Liver (tissue), 9 donors: ENCODE data around the gene TREX2. TPM values are rescaled to one million over a fixed set of nuclear protein-coding genes. Genes with fewer than 3 reads are reported as not detected.

Source experiments
- DNase-seq: peaks from one replicate; pipeline ENCODE4 v3.0.0-alpha.2; 2017; ENCODE audit warnings: low spot score
- H3K27ac ChIP-seq, 2 donors: one replicate each; pipeline ENCODE4 v1.7.0; 2013; ENCODE audit warnings: inconsistent platforms in 2 of 2, low read length in 2 of 2, control low read depth in 1 of 2, low read depth in 1 of 2, mild to moderate bottlenecking in 1 of 2
- H3K27me3 ChIP-seq, 4 donors: one replicate each; pipeline versions ENCODE4 v1.6.1 to v1.7.0; 2013; ENCODE audit warnings: low read length in 3 of 4, inconsistent platforms in 1 of 4, mild to moderate bottlenecking in 1 of 4, moderate library complexity in 1 of 4; ENCODE audit not compliant: control insufficient read depth in 4 of 4, insufficient read depth in 4 of 4
- H3K36me3 ChIP-seq, 4 donors: one replicate each; pipeline versions ENCODE4 v1.6.1 to v1.7.0; 2013; ENCODE audit warnings: low read length in 3 of 4, mild to moderate bottlenecking in 3 of 4, low read depth in 1 of 4, moderate library complexity in 1 of 4; ENCODE audit not compliant: control insufficient read depth in 4 of 4, insufficient read depth in 3 of 4
- H3K4me1 ChIP-seq, 4 donors: one replicate each; pipeline versions ENCODE4 v1.6.1 to v1.7.0; 2013; ENCODE audit warnings: low read length in 3 of 4, mild to moderate bottlenecking in 3 of 4, moderate library complexity in 1 of 4; ENCODE audit not compliant: control insufficient read depth in 4 of 4, insufficient read depth in 4 of 4
- H3K4me3 ChIP-seq, 3 donors: one replicate each; pipeline versions ENCODE4 v1.6.1 to v1.7.0; 2013; ENCODE audit warnings: low read length in 3 of 3, control low read depth in 1 of 3, low read depth in 1 of 3, mild to moderate bottlenecking in 1 of 3
- H3K9ac ChIP-seq, 2 donors: one replicate each; pipeline ENCODE4 v1.7.0; 2013; ENCODE audit warnings: low read length in 2 of 2, mild to moderate bottlenecking in 2 of 2, moderate library complexity in 2 of 2, control low read depth in 1 of 2, low read depth in 1 of 2
- H3K9me3 ChIP-seq, 4 donors: one replicate each; pipeline versions ENCODE4 v1.6.1 to v1.7.0; 2013; ENCODE audit warnings: low read length in 3 of 4; ENCODE audit not compliant: control insufficient read depth in 4 of 4
- ATF3 ChIP-seq: IDR thresholded peaks from 2 replicates; pipeline ENCODE4 v1.6.1; 2016; ENCODE audit warnings: antibody characterized with exemption
- CTCF ChIP-seq: fragments of 150-350 bp; IDR thresholded peaks from 2 replicates; pipeline ENCODE4 v1.5.1; 2017; ENCODE audit warnings: improper control_type of control experiment, low read depth, low read length; ENCODE audit not compliant: missing input control
- EGR1 ChIP-seq, 2 donors: IDR thresholded peaks; 2 replicates each; pipeline ENCODE4 v1.6.1; 2016 to 2018; ENCODE audit warnings: antibody characterized with exemption in 2 of 2, low read depth in 2 of 2
- FOXA1 ChIP-seq: IDR thresholded peaks from 2 replicates; pipeline ENCODE4 v1.6.1; 2016; ENCODE audit warnings: antibody characterized with exemption
- FOXA2 ChIP-seq: IDR thresholded peaks from 2 replicates; pipeline ENCODE4 v1.6.1; 2016; ENCODE audit warnings: antibody characterized with exemption
- GABPA ChIP-seq, 2 donors: IDR thresholded peaks in 1 of 2; conservative IDR thresholded peaks in 1 of 2; 2 replicates each; pipeline ENCODE4 v1.6.1; 2016; ENCODE audit warnings: antibody characterized with exemption in 2 of 2, mild to moderate bottlenecking in 1 of 2, moderate library complexity in 1 of 2
- HNF4A ChIP-seq, 2 donors: conservative IDR thresholded peaks; 2 replicates each; pipeline ENCODE4 v1.6.1; 2016; ENCODE audit warnings: antibody characterized with exemption in 2 of 2, mild to moderate bottlenecking in 2 of 2
- HNF4G ChIP-seq: IDR thresholded peaks from 2 replicates; pipeline ENCODE4 v1.6.1; 2016; ENCODE audit warnings: antibody characterized with exemption
- RAD21 ChIP-seq, 2 donors: IDR thresholded peaks; 2 replicates each; pipeline ENCODE4 v1.6.1; 2016; ENCODE audit warnings: antibody characterized with exemption in 2 of 2, mild to moderate bottlenecking in 2 of 2
- REST ChIP-seq: IDR thresholded peaks from 2 replicates; pipeline ENCODE4 v1.6.1; 2016; ENCODE audit warnings: antibody characterized with exemption, mild to moderate bottlenecking
- SP1 ChIP-seq: IDR thresholded peaks from 2 replicates; pipeline ENCODE4 v1.6.1; 2018; ENCODE audit warnings: antibody characterized with exemption, mild to moderate bottlenecking
- TAF1 ChIP-seq: conservative IDR thresholded peaks from 2 replicates; pipeline ENCODE4 v1.6.1; 2016; ENCODE audit warnings: antibody characterized with exemption, mild to moderate bottlenecking
- YY1 ChIP-seq: IDR thresholded peaks from 2 replicates; pipeline ENCODE4 v1.6.1; 2016; ENCODE audit warnings: antibody characterized with exemption, mild to moderate bottlenecking
- ZBTB33 ChIP-seq: IDR thresholded peaks from 2 replicates; pipeline ENCODE4 v1.6.1; 2016; ENCODE audit warnings: antibody characterized with exemption
- WGBS: extraction: QIAGEN DNeasy Blood & Tissue Kit; methylation state at CpG from one replicate; pipeline ENCODE4 v1.1.7; 2013; 5-methylcytosine and 5-hydroxymethylcytosine counted together
- polyA plus RNA-seq, 2 donors: library from polyadenylated mRNA; stranded (reverse) in 1 of 2; unstranded in 1 of 2; fragments of 200-250 nt in 1 of 2; fragments of >200 nt in 1 of 2; fragmentation: Nextera tagmentation in 1 of 2; extraction: Ambion mirVana in 1 of 2; gene quantifications; one replicate each; pipeline versions ENCODE4 v1.2.1 to v1.2.3, GENCODE V29; 2013 to 2015
- total RNA-seq, 2 donors: library from RNA; depleted of rRNA; stranded (reverse); fragments of >200 nt; gene quantifications; one replicate each; pipeline ENCODE4 v1.2.3, GENCODE V29; 2014
- donor health status: healthy.
- donor health status: healthy.
- donor health status: healthy.
- donor health status: healthy.
- donor health status: healthy.

TREX2 gene
- total and polyA plus RNA-seq, 4 donors = 0.13 to 1.3 (median 1.2) TPM; not detected in 1

- TF ChIP-seq ZBTB33 = no peak
- TF ChIP-seq HNF4A (conservative IDR thresholded peaks at IDR 0.05) = no peak
- no peak for TF ChIP-seq TAF1
- no peak for TF ChIP-seq ATF3
- TF ChIP-seq RAD21 (IDR thresholded peaks at IDR 0.05) = no peak
- no peak for TF ChIP-seq HNF4G
These were observed 49.5 kb upstream of the TREX2 start (continued) for GRCh38 chrX:153495362-153495751.

GRCh38 chrX:153494541-153495361, 48.9 kb upstream of the TREX2 start, which contains the start of gene BGN:
Gene BGN, plus strand, starts transcription at chrX:153494980. Its CDS starts 9,652 bp downstream, at chrX:153504632.
- H3K27ac ChIP-seq = peak within 1 kb of the TSS; percentile 20 to 50
- H3K4me3 ChIP-seq = peak within 1 kb of the TSS in 1 of 3 donors; percentile 19
- H3K36me3 ChIP-seq = no peaks in the 10 kb centered on the region
- H3K9ac ChIP-seq = no peak within 1 kb of the TSS
- peak; percentile 35 to 49 for TF ChIP-seq RAD21 (IDR thresholded peaks at IDR 0.05)
- no peak for TF ChIP-seq FOXA2
- TF ChIP-seq GABPA (IDR thresholded peaks at IDR 0.05 in 1 of 2, conservative IDR thresholded peaks at IDR 0.05 in 1 of 2) = no peak
- no peak for TF ChIP-seq SP1
- no peak for DNase-seq
- H3K27me3 ChIP-seq = no peaks in the 10 kb centered on the region
- 17% methylated on average over 40 of the region's 41 CpGs for WGBS
- peaks cover 0 to 6% (median 0%) of the 10 kb centered on the region in 4 donors for H3K4me1 ChIP-seq
- no peaks in the 10 kb centered on the region for H3K9me3 ChIP-seq

- H3K9me3 ChIP-seq = no peaks in the 10 kb centered on the region
- H3K36me3 ChIP-seq = no peaks in the 10 kb centered on the region
- no peak overlapping the region for H3K9ac ChIP-seq
- no peaks in the 10 kb centered on the region for H3K27me3 ChIP-seq
- TF ChIP-seq GABPA (IDR thresholded peaks at IDR 0.05 in 1 of 2, conservative IDR thresholded peaks at IDR 0.05 in 1 of 2) (no peak), FOXA2 (no peak), ZBTB33 (no peak)
- DNase-seq = no peak
- peak overlapping the region; percentile 20 to 50 for H3K27ac ChIP-seq
- H3K4me3 ChIP-seq = no peak overlapping the region
- 83% methylated on average over 12 of the region's 12 CpGs for WGBS
- H3K4me1 ChIP-seq = peaks cover 0 to 6% (median 0%) of the 10 kb centered on the region in 4 donors
These were observed 48.2 kb upstream of the TREX2 start for GRCh38 chrX:153494061-153494460.

GRCh38 chrX:153493085-153493484, 47.2 kb upstream of the TREX2 start:
- Histone ChIP-seq H3K36me3 (no peaks in the 10 kb centered on the region), H3K9me3 (no peaks in the 10 kb centered on the region), H3K9ac (no peak overlapping the region), H3K27me3 (no peaks in the 10 kb centered on the region), H3K4me1 (peaks cover 0 to 6% (median under 1%) of the 10 kb centered on the region in 4 donors), H3K27ac (no peak overlapping the region), H3K4me3 (no peak overlapping the region)
- WGBS = 82% methylated on average over 11 of the region's 11 CpGs
- DNase-seq = no peak
- TF ChIP-seq FOXA2 (no peak), FOXA1 (no peak), REST (no peak), HNF4G (no peak), CTCF (no peak), EGR1 (IDR thresholded peaks at IDR 0.05; ENCODE audit: low read depth in 2 of 2) (no peak), TAF1 (no peak), YY1 (no peak), HNF4A (conservative IDR thresholded peaks at IDR 0.05) (no peak), RAD21 (IDR thresholded peaks at IDR 0.05) (no peak)
